ENCODE data around the gene SCAMP1. TPM values are rescaled to one million over a fixed set of nuclear protein-coding genes. Genes with fewer than 3 reads are reported as not detected.

Gene SCAMP1
- total RNA-seq, 1 experiment from 2014 or later, result 36.0 TPM

DNA sequence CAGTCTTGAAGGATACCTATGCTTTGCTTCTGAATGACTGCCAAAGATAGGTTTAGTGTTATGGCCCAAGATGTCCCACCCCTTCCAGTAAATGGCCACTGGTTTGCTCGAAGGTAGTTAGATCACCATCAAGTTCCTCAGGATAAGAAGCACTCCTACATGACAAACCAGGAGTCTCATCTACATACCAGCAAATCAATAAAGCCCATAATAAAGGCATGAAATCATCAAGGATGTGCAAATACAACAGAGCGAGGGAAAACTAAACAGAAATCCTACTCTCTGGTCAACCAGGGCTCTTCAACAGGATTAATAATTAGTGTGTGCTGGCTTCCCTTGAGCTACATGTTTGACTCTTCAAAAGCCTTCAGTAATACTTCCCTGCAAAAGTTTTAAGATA, 147.1 kb downstream of the SCAMP1 start:
- WGBS (ENCODE audit: extremely low coverage, insufficient read length, low lambda C conversion rate), result no CpG with 5 or more reads among the region's 2 CpGs
- Histone ChIP-seq H4K5ac (ENCODE audit: insufficient read length, low read depth, low read length) (no peak overlapping the region), H3K14ac (ENCODE audit: insufficient read depth, low read length) (no peak overlapping the region), H3K79me2 (ENCODE audit: insufficient read depth, low read length) (no peaks in the 10 kb centered on the region; the same call in 1 of the 2 replicates), H2BK5ac (ENCODE audit: insufficient read length, low read length) (no peak overlapping the region), H4K20me1 (ENCODE audit: control insufficient read depth, insufficient read depth, insufficient read length) (no peaks in the 10 kb centered on the region), H3K27me3 (ENCODE audit: insufficient read depth, low read length) (no peaks in the 10 kb centered on the region), H2AK5ac (ENCODE audit: insufficient read length, low read length) (no peak overlapping the region), H3K4me2 (ENCODE audit: insufficient read depth, insufficient read length, low read length) (no peak overlapping the region), H2AFZ (ENCODE audit: low read length) (no peak overlapping the region), H3K9ac (ENCODE audit: extremely low read depth, insufficient read length, low read length) (no peak overlapping the region), H2BK15ac (ENCODE audit: low read depth, low read length) (no peak overlapping the region), H3T11ph (ENCODE audit: low read length) (no peak overlapping the region), H3K23ac (ENCODE audit: insufficient read length, low read depth, low read length) (no peak overlapping the region), H4K91ac (ENCODE audit: insufficient read length, low read depth, low read length) (no peak overlapping the region), H3K79me1 (ENCODE audit: insufficient read depth, low read depth, low read length, poor library complexity, severe bottlenecking) (no peaks in the 10 kb centered on the region), H3K4ac (ENCODE audit: low read depth, low read length) (no peak overlapping the region), H4K8ac (replicated peaks; ENCODE audit: insufficient read length, low read depth, low read length) (no peak overlapping the region), H3K27ac (ENCODE audit: insufficient read length, low read depth, low read length) (no peak overlapping the region), H3K18ac (ENCODE audit: insufficient read length, low read depth, low read length) (no peak overlapping the region), H2BK20ac (ENCODE audit: low read depth, low read length, poor library complexity, severe bottlenecking) (no peak overlapping the region), H3K23me2 (ENCODE audit: insufficient read length, low read depth, low read length, poor library complexity, severe bottlenecking) (no peaks in the 10 kb centered on the region), H2BK120ac (ENCODE audit: low read depth, low read length, poor library complexity, severe bottlenecking) (no peak overlapping the region), H2BK12ac (ENCODE audit: insufficient read length, low read depth, low read length) (no peak overlapping the region), H3K56ac (ENCODE audit: insufficient read length, low read depth, low read length) (no peak overlapping the region), H3K9me3 (ENCODE audit: control insufficient read depth, low read depth, low read length) (no peaks in the 10 kb centered on the region), H3K4me1 (ENCODE audit: insufficient read depth, low read length) (peaks cover 6% of the 10 kb centered on the region; the same call in 1 of the 2 replicates)
- Mint-ChIP-seq H3K9me3 (no peaks in the 10 kb centered on the region), H3K36me3 (ENCODE audit: insufficient read depth in 1 of 3, low read depth in 3 of 3) (peaks cover 0 to 14% (median 2%) of the 10 kb centered on the region in 3 experiments; a peak in 4 of 7 replicates), H3K27me3 (ENCODE audit: low read depth) (peaks cover 2% of the 10 kb centered on the region; the same call in 1 of the 2 replicates), H3K4me3 (no peak overlapping the region), H3K4me1 (peaks cover 53 to 56% of the 10 kb centered on the region in 2 experiments), H3K27ac (0 out of 7 replicates have a peak overlapping the region, but pooled peaks of 1 of the 3 experiments have one; percentile 44)
- DNase-seq, result no peak
- TF ChIP-seq, protein P1, sequence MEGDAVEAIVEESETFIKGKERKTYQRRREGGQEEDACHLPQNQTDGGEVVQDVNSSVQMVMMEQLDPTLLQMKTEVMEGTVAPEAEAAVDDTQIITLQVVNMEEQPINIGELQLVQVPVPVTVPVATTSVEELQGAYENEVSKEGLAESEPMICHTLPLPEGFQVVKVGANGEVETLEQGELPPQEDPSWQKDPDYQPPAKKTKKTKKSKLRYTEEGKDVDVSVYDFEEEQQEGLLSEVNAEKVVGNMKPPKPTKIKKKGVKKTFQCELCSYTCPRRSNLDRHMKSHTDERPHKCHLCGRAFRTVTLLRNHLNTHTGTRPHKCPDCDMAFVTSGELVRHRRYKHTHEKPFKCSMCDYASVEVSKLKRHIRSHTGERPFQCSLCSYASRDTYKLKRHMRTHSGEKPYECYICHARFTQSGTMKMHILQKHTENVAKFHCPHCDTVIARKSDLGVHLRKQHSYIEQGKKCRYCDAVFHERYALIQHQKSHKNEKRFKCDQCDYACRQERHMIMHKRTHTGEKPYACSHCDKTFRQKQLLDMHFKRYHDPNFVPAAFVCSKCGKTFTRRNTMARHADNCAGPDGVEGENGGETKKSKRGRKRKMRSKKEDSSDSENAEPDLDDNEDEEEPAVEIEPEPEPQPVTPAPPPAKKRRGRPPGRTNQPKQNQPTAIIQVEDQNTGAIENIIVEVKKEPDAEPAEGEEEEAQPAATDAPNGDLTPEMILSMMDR (conservative IDR thresholded peaks at IDR 0.05), result no peak
